Measurements from ENCODE around the gene RAP1GAP2.

- TF ChIP-seq CTCF (IDR thresholded peaks at IDR 0.05; ENCODE audit: low read depth, low read length, poor library complexity, severe bottlenecking) (peak; percentile 47), EZH2phosphoT487 (IDR thresholded peaks at IDR 0.05; ENCODE audit: borderline replicate concordance, low read length) (no peak)
Measured at GRCh38 chr17:2937331-2938003, 141.2 kb downstream of the RAP1GAP2 start.

Measured in DOHH2 (cell line).